Fibroblast of lung (primary cell): ENCODE results near the gene L3MBTL4.

Source experiments
- CTCF ChIP-seq, 2 donors: IDR thresholded peaks in 1 of 2; conservative IDR thresholded peaks in 1 of 2; 1 replicate in 1 of 2; 2 replicates in 1 of 2; pipeline ENCODE4 v1.5.1; 2011 to 2012; ENCODE audit warnings: low read length in 2 of 2, control low read depth in 1 of 2, inconsistent platforms in 1 of 2, low read depth in 1 of 2, mild to moderate bottlenecking in 1 of 2
- EZH2 ChIP-seq: IDR thresholded peaks from 2 replicates; pipeline ENCODE4 v1.5.1; 2012; ENCODE audit warnings: low read length, control low read depth, mild to moderate bottlenecking; ENCODE audit errors: missing control alignments

- TF ChIP-seq CTCF (conservative IDR thresholded peaks at IDR 0.05 in 1 of 2, IDR thresholded peaks at IDR 0.05 in 1 of 2; ENCODE audit: low read depth in 1 of 2, low read length in 2 of 2) (no peak), EZH2 (no peak)
Observed at GRCh38 chr18:5998907-5999306, 415.8 kb downstream of the L3MBTL4 start.
